H9 (cell line): ENCODE data around the gene DGKE. TPM values are rescaled to one million over a fixed set of nuclear protein-coding genes. Genes with fewer than 3 reads are reported as not detected.

Experiments used
- DNase-seq: peaks from one replicate; pipeline ENCODE4 v3.0.0-alpha.2; 2017
- H2AFZ ChIP-seq: one replicate; pipeline ENCODE4 v1.6.1; 2013; ENCODE audit warnings: mild to moderate bottlenecking, low read length, control low read depth, moderate library complexity
- H2AK5ac ChIP-seq: 2 replicates; pipeline ENCODE4 v1.6.1; 2013; ENCODE audit warnings: low read length, control low read depth, mixed read lengths; ENCODE audit not compliant: insufficient read length
- H2BK120ac ChIP-seq: one replicate; pipeline ENCODE4 v1.6.1; 2013; ENCODE audit warnings: low read depth, mild to moderate bottlenecking, low read length, control low read depth, inconsistent platforms; ENCODE audit not compliant: poor library complexity, severe bottlenecking
- H2BK12ac ChIP-seq: 2 replicates; pipeline ENCODE4 v1.6.1; 2013; ENCODE audit warnings: low read length, control low read depth, mixed read lengths, low read depth; ENCODE audit not compliant: insufficient read length
- H2BK15ac ChIP-seq: 2 replicates; pipeline ENCODE4 v1.6.1; 2013; ENCODE audit warnings: low read depth, low read length, control low read depth
- H2BK20ac ChIP-seq: one replicate; pipeline ENCODE4 v1.6.1; 2013; ENCODE audit warnings: low read depth, mild to moderate bottlenecking, low read length, control low read depth, inconsistent platforms; ENCODE audit not compliant: poor library complexity, severe bottlenecking
- H2BK5ac ChIP-seq: 2 replicates; pipeline ENCODE4 v1.6.1; 2013; ENCODE audit warnings: low read length, control low read depth, mixed read lengths; ENCODE audit not compliant: insufficient read length
- H3K14ac ChIP-seq: 2 replicates; pipeline ENCODE4 v1.6.1; 2013; ENCODE audit warnings: low read length, control low read depth; ENCODE audit not compliant: insufficient read depth
- H3K18ac ChIP-seq: 2 replicates; pipeline ENCODE4 v1.6.1; 2013; ENCODE audit warnings: low read depth, mild to moderate bottlenecking, mixed read lengths, low read length, control low read depth; ENCODE audit not compliant: insufficient read length
- H3K23ac ChIP-seq: 2 replicates; pipeline ENCODE4 v1.6.1; 2013; ENCODE audit warnings: low read length, control low read depth, mixed read lengths, low read depth; ENCODE audit not compliant: insufficient read length
- H3K23me2 ChIP-seq: 2 replicates; pipeline ENCODE4 v1.6.1; 2013; ENCODE audit warnings: low read depth, mild to moderate bottlenecking, mixed read lengths, low read length, control low read depth; ENCODE audit not compliant: insufficient read length, poor library complexity, severe bottlenecking
- H3K27ac ChIP-seq: 2 replicates; pipeline ENCODE4 v1.5.1; 2013; ENCODE audit warnings: low read length, control low read depth, mixed read lengths, low read depth; ENCODE audit not compliant: insufficient read length
- H3K27me3 ChIP-seq: 2 replicates; pipeline ENCODE4 v1.6.1; 2013; ENCODE audit warnings: low read length, control low read depth, inconsistent platforms; ENCODE audit not compliant: insufficient read depth
- H3K4ac ChIP-seq: 2 replicates; pipeline ENCODE4 v1.6.1; 2013; ENCODE audit warnings: low read depth, mild to moderate bottlenecking, control low read depth, inconsistent platforms, low read length, moderate library complexity
- H3K4me1 ChIP-seq: 2 replicates; pipeline ENCODE4 v1.6.1; 2013; ENCODE audit warnings: low read length, control low read depth, inconsistent platforms; ENCODE audit not compliant: insufficient read depth
- H3K4me2 ChIP-seq: 2 replicates; pipeline ENCODE4 v1.6.1; 2013; ENCODE audit warnings: low read length, control low read depth, mixed read lengths; ENCODE audit not compliant: insufficient read length, insufficient read depth
- H3K56ac ChIP-seq: 2 replicates; pipeline ENCODE4 v1.6.1; 2013; ENCODE audit warnings: low read depth, mild to moderate bottlenecking, mixed read lengths, low read length, control low read depth; ENCODE audit not compliant: insufficient read length
- H3K79me1 ChIP-seq: 2 replicates; pipeline ENCODE4 v1.6.1; 2013; ENCODE audit warnings: low read depth, mild to moderate bottlenecking, moderate library complexity, low read length, control low read depth, inconsistent platforms; ENCODE audit not compliant: insufficient read depth, poor library complexity, severe bottlenecking
- H3K79me2 ChIP-seq: 2 replicates; pipeline ENCODE4 v1.6.1; 2013; ENCODE audit warnings: low read length, control low read depth, inconsistent platforms; ENCODE audit not compliant: insufficient read depth
- H3K9ac ChIP-seq: 2 replicates; pipeline ENCODE4 v1.6.1; 2013; ENCODE audit warnings: low read length, control low read depth, mixed read lengths; ENCODE audit not compliant: insufficient read length; ENCODE audit errors: extremely low read depth
- H3K9me3 ChIP-seq: one replicate; pipeline ENCODE4 v1.6.1; 2013; ENCODE audit warnings: low read depth, low read length, inconsistent platforms; ENCODE audit not compliant: control insufficient read depth
- H3T11ph ChIP-seq: one replicate; pipeline ENCODE4 v1.6.1; 2013; ENCODE audit warnings: mild to moderate bottlenecking, low read length, control low read depth, inconsistent platforms
- H4K20me1 ChIP-seq: one replicate; pipeline ENCODE4 v1.6.1; 2013; ENCODE audit not compliant: control insufficient read depth, insufficient read length, insufficient read depth
- H4K5ac ChIP-seq: 2 replicates; pipeline ENCODE4 v1.6.1; 2013; ENCODE audit warnings: low read depth, mild to moderate bottlenecking, mixed read lengths, low read length, control low read depth; ENCODE audit not compliant: insufficient read length
- H4K8ac ChIP-seq: replicated peaks from 2 replicates; pipeline ENCODE4 v1.6.1; 2013; ENCODE audit warnings: low read length, control low read depth, mixed read lengths, low read depth; ENCODE audit not compliant: insufficient read length
- H4K91ac ChIP-seq: 2 replicates; pipeline ENCODE4 v1.6.1; 2013; ENCODE audit warnings: low read depth, mild to moderate bottlenecking, moderate library complexity, mixed read lengths, low read length, control low read depth; ENCODE audit not compliant: insufficient read length
- H3K27ac Mint-ChIP-seq, 3 experiments: 2 replicates in 2 of 3; 3 replicates in 1 of 3; pipeline ENCODE4 v1.8.0; 2020 to 2021; ENCODE audit warnings: mixed read lengths in 3 of 3, mild to moderate bottlenecking in 1 of 3, moderate library complexity in 1 of 3
- H3K27me3 Mint-ChIP-seq: 2 replicates; pipeline ENCODE4 v1.8.0; 2021; ENCODE audit warnings: low read depth, mild to moderate bottlenecking, moderate library complexity, mixed read lengths
- H3K36me3 Mint-ChIP-seq, 3 experiments: 2 replicates in 2 of 3; 3 replicates in 1 of 3; pipeline ENCODE4 v1.8.0; 2020 to 2021; ENCODE audit warnings: low read depth in 3 of 3, mixed read lengths in 3 of 3; ENCODE audit not compliant: insufficient read depth in 1 of 3
- H3K4me1 Mint-ChIP-seq, 2 experiments: 2 replicates each; pipeline ENCODE4 v1.8.0; 2020; ENCODE audit warnings: mixed read lengths in 2 of 2
- H3K4me3 Mint-ChIP-seq, 2 experiments: 2 replicates in 1 of 2; 3 replicates in 1 of 2; pipeline ENCODE4 v1.8.0; 2020 to 2021; ENCODE audit warnings: mild to moderate bottlenecking in 2 of 2, mixed read lengths in 2 of 2, moderate library complexity in 1 of 2
- H3K9me3 Mint-ChIP-seq, 2 experiments: 2 replicates in 1 of 2; 3 replicates in 1 of 2; pipeline ENCODE4 v1.8.0; 2020; ENCODE audit warnings: mild to moderate bottlenecking in 2 of 2, mixed read lengths in 2 of 2, moderate library complexity in 1 of 2
- CTCF ChIP-seq: fragments of 200-600 bp; sonication (generic); conservative IDR thresholded peaks from 3 replicates; pipeline ENCODE4 v1.8.0; 2021; ENCODE audit warnings: antibody characterized with exemption, mild to moderate bottlenecking
- WGBS: extraction: QIAGEN DNeasy Blood & Tissue Kit; methylation state at CpG from one replicate; pipeline ENCODE4 v1.1.7; 2013; ENCODE audit warnings: missing lambda C conversion rate, low lambda C conversion rate, mixed read lengths; ENCODE audit not compliant: insufficient read length; ENCODE audit errors: extremely low coverage; 5-methylcytosine and 5-hydroxymethylcytosine counted together
- total RNA-seq: library from RNA; stranded (reverse); gene quantifications from 2 replicates; pipeline ENCODE4 v1.2.1, GENCODE V29; 2021

Gene DGKE
- total RNA-seq, 1 experiment from 2014 or later = 4.9 TPM

- H2BK20ac ChIP-seq = no peak overlapping the region
- H3K4me2 ChIP-seq = no peak overlapping the region
- H4K8ac ChIP-seq = no peak overlapping the region
- no peak overlapping the region for H3K23ac ChIP-seq
- H2BK15ac ChIP-seq = no peak overlapping the region
- H3K4me1 Mint-ChIP-seq = peaks cover 0 to 8% of the 10 kb centered on the region in 2 experiments; a peak in 3 of 4 replicates
- H2BK5ac ChIP-seq = no peak overlapping the region
- no CpG with 5 or more reads among the region's 3 CpGs for WGBS
- H3K4ac ChIP-seq = no peak overlapping the region
- H3K23me2 ChIP-seq = no peaks in the 10 kb centered on the region
- H3K9me3 Mint-ChIP-seq = no peaks in the 10 kb centered on the region
- H2AFZ ChIP-seq = no peak overlapping the region
- H3K4me1 ChIP-seq = no peaks in the 10 kb centered on the region
- no peak overlapping the region for H3T11ph ChIP-seq
- no peaks in the 10 kb centered on the region for H3K79me2 ChIP-seq
- DNase-seq = no peak
- no peak overlapping the region for H3K27ac Mint-ChIP-seq
- no peaks in the 10 kb centered on the region for H3K79me1 ChIP-seq
- TF ChIP-seq CTCF = no peak
- no peak overlapping the region for H3K18ac ChIP-seq
- no peak overlapping the region for H2AK5ac ChIP-seq
- H2BK120ac ChIP-seq = no peak overlapping the region
- H3K9me3 ChIP-seq = no peaks in the 10 kb centered on the region
- no peak overlapping the region for H2BK12ac ChIP-seq
- no peaks in the 10 kb centered on the region; the same call in none of the 2 replicates for H3K27me3 Mint-ChIP-seq
- no peak overlapping the region for H4K91ac ChIP-seq
- no peak overlapping the region for H3K9ac ChIP-seq
- H3K27me3 ChIP-seq = no peaks in the 10 kb centered on the region
- no peak overlapping the region for H3K14ac ChIP-seq
- no peaks in the 10 kb centered on the region for H4K20me1 ChIP-seq
- H4K5ac ChIP-seq = no peak overlapping the region
- H3K56ac ChIP-seq = no peak overlapping the region
- H3K4me3 Mint-ChIP-seq = no peak overlapping the region
- no peaks in the 10 kb centered on the region; a peak in 1 of 7 replicates for H3K36me3 Mint-ChIP-seq
- no peak overlapping the region for H3K27ac ChIP-seq
These were observed 25.4 kb upstream of the DGKE start for GRCh38 chr17:56808503-56808902.
